ENCODE data around the gene AQR.

AQR gene

DNA sequence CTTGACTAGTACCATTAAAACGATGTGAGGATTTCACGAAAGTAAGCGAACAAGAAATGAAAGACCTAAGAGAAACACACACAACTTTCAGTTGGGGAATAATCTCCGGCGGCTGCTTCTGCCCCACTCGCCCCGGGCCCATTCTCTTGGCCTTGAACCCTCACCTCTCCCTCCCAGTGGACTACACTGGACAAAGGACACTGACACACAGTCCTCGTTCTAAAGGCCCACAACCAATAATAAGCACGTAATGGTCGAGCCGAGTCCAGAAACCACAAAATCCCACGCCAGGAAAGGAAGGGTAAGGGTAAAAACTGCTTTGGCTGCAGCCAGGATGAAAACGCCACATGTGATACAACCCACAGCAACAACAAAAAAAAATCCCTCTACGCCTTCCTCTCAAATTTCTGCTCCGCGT lies 18.1 kb upstream of the AQR start:
- no peak for TF ChIP-seq FOXA1 (IDR thresholded peaks at IDR 0.05)
- TF ChIP-seq TARDBP (IDR thresholded peaks at IDR 0.05), result no peak
- no peak for TF ChIP-seq BHLHE40 (IDR thresholded peaks at IDR 0.05; ENCODE audit: borderline replicate concordance)
- TF ChIP-seq HDGF (IDR thresholded peaks at IDR 0.05; ENCODE audit: borderline replicate concordance), result no peak
- TF ChIP-seq LEF1 (IDR thresholded peaks at IDR 0.05; ENCODE audit: borderline replicate concordance), result no peak
- TF ChIP-seq NFRKB (IDR thresholded peaks at IDR 0.05), result no peak
- no peak for TF ChIP-seq ARNT (IDR thresholded peaks at IDR 0.05)
- no peak for TF ChIP-seq ELF4 (IDR thresholded peaks at IDR 0.05)
- no peak for TF ChIP-seq SP1 (IDR thresholded peaks at IDR 0.05)
- TF ChIP-seq FOXK2 (IDR thresholded peaks at IDR 0.05), result no peak
- TF ChIP-seq SUZ12 (IDR thresholded peaks at IDR 0.05), result no peak
- TF ChIP-seq FOXM1 (IDR thresholded peaks at IDR 0.05; ENCODE audit: borderline replicate concordance), result no peak
- no peak for TF ChIP-seq ZNF384 (IDR thresholded peaks at IDR 0.05)
- TF ChIP-seq L3MBTL2 (conservative IDR thresholded peaks at IDR 0.05), result no peak
- no peak for TF ChIP-seq CTBP1 (IDR thresholded peaks at IDR 0.05; ENCODE audit: borderline replicate concordance)
- POLR2A ChIA-PET, result interaction anchor here (1.4 to 3.4 kb wide), 7 partner anchors 11 to 68 kb away, joined by 3 to 75 read pairs (median 11); partner anchors contain the start of gene AQR
- CTCF ChIA-PET, result no interaction called here
- DNase-seq (ENCODE audit: extremely low spot score), result no peak

DNA sequence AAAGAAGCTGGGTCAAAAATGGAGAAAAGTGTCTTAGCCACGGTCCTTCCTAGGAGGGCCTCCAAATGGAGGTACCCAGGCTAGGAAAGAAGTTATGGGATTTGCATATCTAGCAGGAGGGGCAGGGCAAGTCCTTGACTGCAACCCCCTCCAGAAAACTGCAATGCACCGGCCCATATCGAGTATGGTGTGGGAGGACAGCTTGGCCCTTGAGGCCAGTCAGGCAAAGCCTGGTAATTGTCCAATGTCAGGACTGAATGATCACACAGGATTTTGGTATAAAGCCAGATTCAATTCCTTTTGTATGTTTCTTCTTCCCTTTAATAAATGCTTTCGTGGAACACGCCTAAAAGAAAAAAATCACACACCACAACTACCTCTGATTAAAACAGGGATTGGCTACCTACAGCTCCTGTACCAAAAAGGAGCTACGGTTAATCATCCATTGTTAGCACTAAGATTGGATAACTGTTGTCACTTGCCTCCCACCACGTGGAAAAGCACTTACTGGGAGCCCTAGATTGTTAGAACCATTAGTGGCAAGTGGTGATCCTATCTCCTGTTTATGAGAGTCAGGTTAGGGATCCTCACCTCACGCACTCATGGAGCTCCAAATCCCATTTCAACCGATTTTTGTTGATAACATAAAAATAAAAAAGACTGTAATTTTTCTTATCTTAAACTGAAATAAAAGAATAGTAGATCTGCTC lies 17.4 kb upstream of the AQR start:
- DNase-seq (ENCODE audit: extremely low spot score), result no peak
- ChIA-PET POLR2A (interaction anchor here (0.8 to 3.4 kb wide), 3 partner anchors 13 to 17 kb away, joined by 3 to 75 read pairs (median 18); partner anchors contain the start of gene AQR), CTCF (no interaction called here)
- TF ChIP-seq, protein P1, sequence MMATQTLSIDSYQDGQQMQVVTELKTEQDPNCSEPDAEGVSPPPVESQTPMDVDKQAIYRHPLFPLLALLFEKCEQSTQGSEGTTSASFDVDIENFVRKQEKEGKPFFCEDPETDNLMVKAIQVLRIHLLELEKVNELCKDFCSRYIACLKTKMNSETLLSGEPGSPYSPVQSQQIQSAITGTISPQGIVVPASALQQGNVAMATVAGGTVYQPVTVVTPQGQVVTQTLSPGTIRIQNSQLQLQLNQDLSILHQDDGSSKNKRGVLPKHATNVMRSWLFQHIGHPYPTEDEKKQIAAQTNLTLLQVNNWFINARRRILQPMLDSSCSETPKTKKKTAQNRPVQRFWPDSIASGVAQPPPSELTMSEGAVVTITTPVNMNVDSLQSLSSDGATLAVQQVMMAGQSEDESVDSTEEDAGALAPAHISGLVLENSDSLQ (IDR thresholded peaks at IDR 0.05), result no peak
- TF ChIP-seq ZNF384 (IDR thresholded peaks at IDR 0.05), result no peak
- TF ChIP-seq LEF1 (IDR thresholded peaks at IDR 0.05; ENCODE audit: borderline replicate concordance), result no peak
- TF ChIP-seq SUZ12 (IDR thresholded peaks at IDR 0.05), result no peak
- TF ChIP-seq SP1 (IDR thresholded peaks at IDR 0.05), result no peak
- TF ChIP-seq HDGF (IDR thresholded peaks at IDR 0.05; ENCODE audit: borderline replicate concordance), result no peak
- no peak for TF ChIP-seq L3MBTL2 (conservative IDR thresholded peaks at IDR 0.05)
- no peak for TF ChIP-seq BHLHE40 (IDR thresholded peaks at IDR 0.05; ENCODE audit: borderline replicate concordance)
- no peak for TF ChIP-seq FOXA1 (IDR thresholded peaks at IDR 0.05)
- no peak for TF ChIP-seq ELF4 (IDR thresholded peaks at IDR 0.05)
- no peak for TF ChIP-seq ARNT (IDR thresholded peaks at IDR 0.05)
- TF ChIP-seq CTBP1 (IDR thresholded peaks at IDR 0.05; ENCODE audit: borderline replicate concordance), result no peak
- no peak for TF ChIP-seq FOXK2 (IDR thresholded peaks at IDR 0.05)
- TF ChIP-seq FOXM1 (IDR thresholded peaks at IDR 0.05; ENCODE audit: borderline replicate concordance), result no peak
- TF ChIP-seq TARDBP (IDR thresholded peaks at IDR 0.05), result no peak
- TF ChIP-seq NFRKB (IDR thresholded peaks at IDR 0.05), result no peak

DNA sequence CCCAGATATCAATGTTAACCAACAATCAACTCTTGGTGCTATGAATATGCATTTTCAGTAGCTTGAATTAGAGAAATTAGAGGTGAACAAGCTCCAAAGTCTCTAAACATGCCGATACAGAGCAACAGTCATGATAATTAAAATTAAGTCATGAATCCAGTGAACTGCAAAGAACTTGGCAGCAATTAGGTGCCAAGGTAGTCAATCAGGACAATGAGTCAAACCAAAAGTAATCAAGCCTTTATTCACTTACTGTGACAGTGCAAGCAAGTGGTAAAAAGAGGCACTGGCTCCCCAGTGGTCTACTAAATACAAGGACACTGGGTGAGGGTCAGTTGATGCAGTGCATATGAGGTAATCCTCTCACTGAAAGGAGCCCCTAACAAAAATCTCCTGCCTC lies 16.8 kb upstream of the AQR start:
- ChIA-PET POLR2A (interaction anchor here (0.8 to 3.4 kb wide), 3 partner anchors 14 to 17 kb away, joined by 3 to 75 read pairs (median 12); partner anchors contain the start of gene AQR), CTCF (no interaction called here)
- no peak for DNase-seq (ENCODE audit: extremely low spot score)
- TF ChIP-seq LEF1 (IDR thresholded peaks at IDR 0.05; ENCODE audit: borderline replicate concordance), result no peak
- TF ChIP-seq FOXM1 (IDR thresholded peaks at IDR 0.05; ENCODE audit: borderline replicate concordance), result no peak
- TF ChIP-seq L3MBTL2 (conservative IDR thresholded peaks at IDR 0.05), result no peak
- TF ChIP-seq ZNF384 (IDR thresholded peaks at IDR 0.05), result no peak
- no peak for TF ChIP-seq SP1 (IDR thresholded peaks at IDR 0.05)
- TF ChIP-seq BHLHE40 (IDR thresholded peaks at IDR 0.05; ENCODE audit: borderline replicate concordance), result no peak
- TF ChIP-seq ELF4 (IDR thresholded peaks at IDR 0.05), result no peak
- TF ChIP-seq, protein P1 (IDR thresholded peaks at IDR 0.05), result no peak
- TF ChIP-seq FOXA1 (IDR thresholded peaks at IDR 0.05), result no peak
- no peak for TF ChIP-seq NFRKB (IDR thresholded peaks at IDR 0.05)
- TF ChIP-seq ARNT (IDR thresholded peaks at IDR 0.05), result no peak
- TF ChIP-seq HDGF (IDR thresholded peaks at IDR 0.05; ENCODE audit: borderline replicate concordance), result no peak
- no peak for TF ChIP-seq CTBP1 (IDR thresholded peaks at IDR 0.05; ENCODE audit: borderline replicate concordance)
- no peak for TF ChIP-seq TARDBP (IDR thresholded peaks at IDR 0.05)
- no peak for TF ChIP-seq FOXK2 (IDR thresholded peaks at IDR 0.05)

DNA sequence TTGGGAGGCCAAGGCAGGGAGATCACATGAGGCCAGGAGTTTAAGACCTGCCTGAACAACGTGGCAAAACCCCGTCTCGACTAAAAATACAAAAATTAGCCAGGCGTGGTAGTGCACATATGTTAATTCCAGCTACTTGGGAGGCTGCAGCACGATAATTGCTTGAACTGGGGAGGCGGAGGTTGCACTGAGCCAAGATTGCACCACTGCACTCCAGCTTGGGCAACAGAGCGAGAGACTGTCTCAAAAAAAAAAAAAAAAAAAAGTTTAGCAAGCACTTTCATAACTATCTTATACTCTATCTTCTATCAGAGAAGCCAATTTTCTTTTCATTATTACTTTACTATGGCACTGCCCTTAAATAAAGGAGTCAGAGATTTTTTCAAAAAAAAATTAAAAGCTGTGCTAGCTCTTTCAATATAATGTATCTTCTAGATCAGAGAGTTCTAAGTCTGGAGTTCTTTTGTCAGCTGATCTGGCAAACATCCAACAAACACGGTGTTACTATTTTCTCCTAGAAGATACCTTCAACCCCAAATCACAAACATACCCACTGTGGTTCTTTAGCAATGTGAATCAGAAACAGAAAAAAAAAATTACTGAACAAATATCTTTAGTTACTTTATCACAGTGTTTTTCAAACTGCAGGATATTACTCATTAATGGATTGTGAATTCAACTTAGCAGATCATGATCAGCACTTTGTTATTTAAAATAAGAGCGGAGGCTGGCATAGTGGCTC lies 15.5 kb upstream of the AQR start:
- POLR2A ChIA-PET, result interaction anchor here (0.6 to 2.3 kb wide), 2 partner anchors 16 to 1434 kb away, joined by 3 to 12 read pairs; partner anchors contain the start of gene AQR
- TF ChIP-seq NFRKB (IDR thresholded peaks at IDR 0.05) (no peak), TARDBP (IDR thresholded peaks at IDR 0.05) (no peak), BHLHE40 (IDR thresholded peaks at IDR 0.05; ENCODE audit: borderline replicate concordance) (no peak), SP1 (IDR thresholded peaks at IDR 0.05) (no peak), SUZ12 (IDR thresholded peaks at IDR 0.05) (no peak), ZNF384 (IDR thresholded peaks at IDR 0.05) (no peak), ARNT (IDR thresholded peaks at IDR 0.05) (no peak), L3MBTL2 (conservative IDR thresholded peaks at IDR 0.05) (no peak), FOXK2 (IDR thresholded peaks at IDR 0.05) (no peak), LEF1 (IDR thresholded peaks at IDR 0.05; ENCODE audit: borderline replicate concordance) (no peak), FOXA1 (IDR thresholded peaks at IDR 0.05) (no peak), ELF4 (IDR thresholded peaks at IDR 0.05) (no peak), HDGF (IDR thresholded peaks at IDR 0.05; ENCODE audit: borderline replicate concordance) (no peak), FOXM1 (IDR thresholded peaks at IDR 0.05; ENCODE audit: borderline replicate concordance) (no peak), CTBP1 (IDR thresholded peaks at IDR 0.05; ENCODE audit: borderline replicate concordance) (no peak)
- TF ChIP-seq, protein P1 (IDR thresholded peaks at IDR 0.05), result no peak
- DNase-seq (ENCODE audit: extremely low spot score), result no peak
- CTCF ChIA-PET, result interaction anchor here (0.7 kb wide), 1 partner anchor 262 kb away, joined by 3 read pairs; no protein-coding TSS in a partner anchor
